GM12878 (cell line): Measurements from ENCODE around the gene ATF4. TPM values are rescaled to one million over a fixed set of nuclear protein-coding genes. Genes with fewer than 3 reads are reported as not detected.

ENCODE experiments used
- BRCA1 ChIP-seq: IDR thresholded peaks from 2 replicates; pipeline ENCODE4 v1.6.1; 2011; ENCODE audit warnings: low read depth, low read length, improper control_type of control experiment
- EP300 ChIP-seq, 2 experiments: fragments of 150-350 bp in 1 of 2; IDR thresholded peaks; 2 replicates each; pipeline ENCODE4 v1.6.1; 2011 to 2012; ENCODE audit warnings: low read depth in 2 of 2, low read length in 2 of 2, borderline replicate concordance in 1 of 2, improper control_type of control experiment in 1 of 2, inconsistent platforms in 1 of 2; ENCODE audit not compliant: control insufficient read depth in 1 of 2
- HCFC1 ChIP-seq: fragments of 150-350 bp; IDR thresholded peaks from 2 replicates; pipeline ENCODE4 v1.6.1; 2014; ENCODE audit warnings: low read length
- MTA2 ChIP-seq: fragments of 450-650 bp; IDR thresholded peaks from 2 replicates; pipeline ENCODE4 v1.6.1; 2016; ENCODE audit warnings: low read depth, mild to moderate bottlenecking, moderate library complexity
- MYC ChIP-seq: IDR thresholded peaks from 2 replicates; pipeline ENCODE4 v1.6.1; 2011; ENCODE audit warnings: mild to moderate bottlenecking, low read length, moderate library complexity, inconsistent platforms; ENCODE audit not compliant: insufficient read depth, insufficient replicate concordance, insufficient read length, severe bottlenecking
- NR2C1 ChIP-seq: fragments of 450-650 bp; IDR thresholded peaks from 2 replicates; pipeline ENCODE4 v1.6.1; 2017; ENCODE audit warnings: antibody characterized with exemption, mild to moderate bottlenecking, moderate library complexity
- NRF1 ChIP-seq: conservative IDR thresholded peaks from 2 replicates; pipeline ENCODE4 v1.6.1; 2011; ENCODE audit warnings: mild to moderate bottlenecking, low read depth, low read length, improper control_type of control experiment
- RBBP5 ChIP-seq: fragments of 200-600 bp; sonication (generic); conservative IDR thresholded peaks from 2 replicates; pipeline ENCODE4 v1.6.1; 2016
- SIN3A ChIP-seq: IDR thresholded peaks from 2 replicates; pipeline ENCODE4 v1.6.1; 2012; ENCODE audit warnings: low read depth, low read length, improper control_type of control experiment
- SIX5 ChIP-seq: IDR thresholded peaks from 2 replicates; pipeline ENCODE4 v1.6.1; 2011; ENCODE audit warnings: mild to moderate bottlenecking, low read depth, low read length, moderate library complexity; ENCODE audit not compliant: severe bottlenecking
- SP1 ChIP-seq: IDR thresholded peaks from one replicate; pipeline ENCODE4 v1.6.1; 2011; ENCODE audit warnings: low read depth, low read length
- STAT3 ChIP-seq: IDR thresholded peaks from 2 replicates; pipeline ENCODE4 v1.6.1; 2011; ENCODE audit warnings: low read depth, low read length, improper control_type of control experiment
- SUPT20H ChIP-seq: IDR thresholded peaks from 2 replicates; pipeline ENCODE4 v1.6.1; 2011; ENCODE audit warnings: low read depth, mild to moderate bottlenecking, low read length, moderate library complexity, borderline replicate concordance; ENCODE audit not compliant: control insufficient read depth
- SUZ12 ChIP-seq: fragments of 200-600 bp; sonication (generic); IDR thresholded peaks from one replicate; pipeline ENCODE4 v1.6.1; 2018; ENCODE audit warnings: antibody characterized with exemption, mild to moderate bottlenecking; ENCODE audit not compliant: unreplicated experiment
- TAF1 ChIP-seq: IDR thresholded peaks from 2 replicates; pipeline ENCODE4 v1.6.1; 2011; ENCODE audit warnings: mild to moderate bottlenecking, low read depth, low read length, borderline replicate concordance
- TCF7 ChIP-seq: IDR thresholded peaks from 2 replicates; pipeline ENCODE4 v1.6.1; 2014; ENCODE audit warnings: antibody characterized with exemption, borderline replicate concordance
- ZNF207 ChIP-seq: fragments of 450-650 bp; IDR thresholded peaks from 2 replicates; pipeline ENCODE4 v1.6.1; 2014; ENCODE audit warnings: antibody characterized with exemption, mild to moderate bottlenecking, borderline replicate concordance
- polyA plus RNA-seq, 11 experiments: library from polyadenylated mRNA; depleted of rRNA in 4 of 11; unstranded in 6 of 11; stranded (reverse) in 5 of 11; fragments of >200 nt; fragmentation: Nextera tagmentation in 4 of 11; fragmentation: Illumina TruSeq in 1 of 11; extraction: Ambion mirVana in 4 of 11; extraction: Trizol in 1 of 11; gene quantifications; 1 replicate in 1 of 11; 2 replicates in 10 of 11; pipeline versions ENCODE4 v1.2.1 to v1.2.3, GENCODE V29; 2011 to 2016; ENCODE audit warnings: inconsistent platforms in 2 of 11, missing spikeins in 2 of 11, low read depth in 1 of 11
- total RNA-seq, 4 experiments: library from RNA; depleted of rRNA in 3 of 4; stranded (reverse); fragments of >200 nt in 3 of 4; fragmentation: Illumina TruSeq in 1 of 4; extraction: Trizol in 1 of 4; gene quantifications; 2 replicates each; pipeline versions ENCODE4 v1.2.1 to v1.2.3, GENCODE V29; 2013 to 2021
- TF ChIP-seq, protein P1 (sequence below): fragments of 450-650 bp; formaldehyde crosslinking; IDR thresholded peaks from 2 replicates; pipeline ENCODE4 v1.4.0; 2022; ENCODE audit warnings: mild to moderate bottlenecking, moderate library complexity
- TF ChIP-seq, protein P2 (sequence below), 3 experiments: IDR thresholded peaks in 2 of 3; conservative IDR thresholded peaks in 1 of 3; 2 replicates each; pipeline ENCODE4 v1.5.1; 2011; ENCODE audit warnings: low read depth in 3 of 3, low read length in 3 of 3, mild to moderate bottlenecking in 3 of 3, control low read depth in 2 of 3, moderate library complexity in 2 of 3, inconsistent platforms in 1 of 3, mixed read lengths in 1 of 3; ENCODE audit not compliant: control insufficient read depth in 2 of 3, insufficient read depth in 1 of 3; ENCODE audit errors: extremely low read depth in 1 of 3
- TF ChIP-seq, protein P3 (sequence below): fragments of 450-650 bp; IDR thresholded peaks from 2 replicates; pipeline ENCODE4 v1.6.1; 2018; ENCODE audit warnings: borderline replicate concordance, mild to moderate bottlenecking; ENCODE audit not compliant: partially characterized antibody
- TF ChIP-seq, protein P4 (sequence below): IDR thresholded peaks from 2 replicates; pipeline ENCODE4 v1.6.1; 2012; ENCODE audit warnings: low read length, inconsistent platforms

The ATF4 gene
- total and polyA plus RNA-seq, 10 of the 15 experiments (the other 5 are each of a cell fraction or from before 2014, with no cell fraction given) = 88.3 to 605 (median 320) TPM

DNA sequence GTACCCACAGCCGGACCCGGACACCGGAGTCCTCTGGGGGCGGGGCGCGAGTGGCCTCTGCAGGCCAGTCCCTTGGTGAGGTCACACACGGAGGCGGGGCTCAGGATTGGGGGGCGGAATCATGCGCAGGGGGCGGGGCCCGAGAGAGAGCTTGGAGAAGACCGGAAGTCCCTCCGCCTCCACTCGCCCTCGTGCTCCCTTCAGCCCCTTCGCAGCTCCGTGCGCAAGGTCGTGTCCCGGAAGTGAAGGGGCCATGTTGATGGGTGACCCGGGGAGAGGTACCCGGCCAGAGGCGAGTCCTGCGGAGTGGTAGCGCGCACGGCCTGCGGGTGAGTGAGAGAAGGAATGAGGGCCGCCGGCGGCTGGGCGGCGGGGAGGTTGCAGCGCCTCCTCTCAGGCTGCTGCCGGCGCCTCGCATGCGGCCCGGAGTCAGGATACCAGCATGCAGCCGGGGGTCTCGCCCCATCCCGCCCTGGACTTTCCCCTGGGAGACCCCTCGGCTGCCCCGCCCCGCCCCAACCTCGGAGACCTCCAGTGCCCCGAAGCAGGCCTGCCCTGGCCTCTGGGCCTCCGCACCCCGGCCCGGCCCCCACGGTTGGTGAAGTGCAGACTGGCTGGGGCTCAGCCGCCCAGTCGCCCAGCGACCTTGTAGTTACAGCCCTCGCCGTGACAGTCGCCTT, 18.1 kb upstream of the ATF4 start, which contains the start of gene MIEF1 (continued):
- TF ChIP-seq MYC = peak; percentile 77
- 0 out of 2 replicates have a peak, but pooled peaks have one; percentile 43 for TF ChIP-seq SIN3A
- TF ChIP-seq BRCA1 = no peak
- TF ChIP-seq NR2C1 = peak; percentile 99
- no peak for TF ChIP-seq TCF7
- no peak for TF ChIP-seq EP300 (IDR thresholded peaks at IDR 0.05; ENCODE audit: borderline replicate concordance in 1 of 2, control insufficient read depth in 1 of 2, low read depth in 2 of 2, low read length in 2 of 2)
- no peak for TF ChIP-seq STAT3
- TF ChIP-seq, protein P1, sequence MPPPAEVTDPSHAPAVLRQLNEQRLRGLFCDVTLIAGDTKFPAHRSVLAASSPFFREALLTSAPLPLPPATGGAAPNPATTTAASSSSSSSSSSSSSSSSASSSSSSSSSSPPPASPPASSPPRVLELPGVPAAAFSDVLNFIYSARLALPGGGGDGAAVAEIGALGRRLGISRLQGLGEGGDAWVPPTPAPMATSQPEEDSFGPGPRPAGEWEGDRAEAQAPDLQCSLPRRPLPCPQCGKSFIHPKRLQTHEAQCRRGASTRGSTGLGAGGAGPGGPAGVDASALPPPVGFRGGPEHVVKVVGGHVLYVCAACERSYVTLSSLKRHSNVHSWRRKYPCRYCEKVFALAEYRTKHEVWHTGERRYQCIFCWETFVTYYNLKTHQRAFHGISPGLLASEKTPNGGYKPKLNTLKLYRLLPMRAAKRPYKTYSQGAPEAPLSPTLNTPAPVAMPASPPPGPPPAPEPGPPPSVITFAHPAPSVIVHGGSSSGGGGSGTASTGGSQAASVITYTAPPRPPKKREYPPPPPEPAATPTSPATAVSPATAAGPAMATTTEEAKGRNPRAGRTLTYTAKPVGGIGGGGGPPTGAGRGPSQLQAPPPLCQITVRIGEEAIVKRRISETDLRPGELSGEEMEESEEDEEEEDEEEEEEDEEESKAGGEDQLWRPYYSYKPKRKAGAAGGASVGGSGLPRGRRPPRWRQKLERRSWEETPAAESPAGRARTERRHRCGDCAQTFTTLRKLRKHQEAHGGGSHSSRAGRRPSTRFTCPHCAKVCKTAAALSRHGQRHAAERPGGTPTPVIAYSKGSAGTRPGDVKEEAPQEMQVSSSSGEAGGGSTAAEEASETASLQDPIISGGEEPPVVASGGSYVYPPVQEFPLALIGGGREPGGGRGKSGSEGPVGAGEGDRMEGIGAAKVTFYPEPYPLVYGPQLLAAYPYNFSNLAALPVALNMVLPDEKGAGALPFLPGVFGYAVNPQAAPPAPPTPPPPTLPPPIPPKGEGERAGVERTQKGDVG = no peak
- no peak for TF ChIP-seq SUPT20H
- TF ChIP-seq, protein P2, sequence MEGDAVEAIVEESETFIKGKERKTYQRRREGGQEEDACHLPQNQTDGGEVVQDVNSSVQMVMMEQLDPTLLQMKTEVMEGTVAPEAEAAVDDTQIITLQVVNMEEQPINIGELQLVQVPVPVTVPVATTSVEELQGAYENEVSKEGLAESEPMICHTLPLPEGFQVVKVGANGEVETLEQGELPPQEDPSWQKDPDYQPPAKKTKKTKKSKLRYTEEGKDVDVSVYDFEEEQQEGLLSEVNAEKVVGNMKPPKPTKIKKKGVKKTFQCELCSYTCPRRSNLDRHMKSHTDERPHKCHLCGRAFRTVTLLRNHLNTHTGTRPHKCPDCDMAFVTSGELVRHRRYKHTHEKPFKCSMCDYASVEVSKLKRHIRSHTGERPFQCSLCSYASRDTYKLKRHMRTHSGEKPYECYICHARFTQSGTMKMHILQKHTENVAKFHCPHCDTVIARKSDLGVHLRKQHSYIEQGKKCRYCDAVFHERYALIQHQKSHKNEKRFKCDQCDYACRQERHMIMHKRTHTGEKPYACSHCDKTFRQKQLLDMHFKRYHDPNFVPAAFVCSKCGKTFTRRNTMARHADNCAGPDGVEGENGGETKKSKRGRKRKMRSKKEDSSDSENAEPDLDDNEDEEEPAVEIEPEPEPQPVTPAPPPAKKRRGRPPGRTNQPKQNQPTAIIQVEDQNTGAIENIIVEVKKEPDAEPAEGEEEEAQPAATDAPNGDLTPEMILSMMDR (IDR thresholded peaks at IDR 0.05 in 2 of 3, conservative IDR thresholded peaks at IDR 0.05 in 1 of 3; ENCODE audit: control insufficient read depth in 2 of 3, extremely low read depth in 1 of 3, insufficient read depth in 1 of 3, low read depth in 3 of 3, low read length in 3 of 3) = no peak
- TF ChIP-seq MTA2 = peak; percentile 67
- TF ChIP-seq, protein P3, sequence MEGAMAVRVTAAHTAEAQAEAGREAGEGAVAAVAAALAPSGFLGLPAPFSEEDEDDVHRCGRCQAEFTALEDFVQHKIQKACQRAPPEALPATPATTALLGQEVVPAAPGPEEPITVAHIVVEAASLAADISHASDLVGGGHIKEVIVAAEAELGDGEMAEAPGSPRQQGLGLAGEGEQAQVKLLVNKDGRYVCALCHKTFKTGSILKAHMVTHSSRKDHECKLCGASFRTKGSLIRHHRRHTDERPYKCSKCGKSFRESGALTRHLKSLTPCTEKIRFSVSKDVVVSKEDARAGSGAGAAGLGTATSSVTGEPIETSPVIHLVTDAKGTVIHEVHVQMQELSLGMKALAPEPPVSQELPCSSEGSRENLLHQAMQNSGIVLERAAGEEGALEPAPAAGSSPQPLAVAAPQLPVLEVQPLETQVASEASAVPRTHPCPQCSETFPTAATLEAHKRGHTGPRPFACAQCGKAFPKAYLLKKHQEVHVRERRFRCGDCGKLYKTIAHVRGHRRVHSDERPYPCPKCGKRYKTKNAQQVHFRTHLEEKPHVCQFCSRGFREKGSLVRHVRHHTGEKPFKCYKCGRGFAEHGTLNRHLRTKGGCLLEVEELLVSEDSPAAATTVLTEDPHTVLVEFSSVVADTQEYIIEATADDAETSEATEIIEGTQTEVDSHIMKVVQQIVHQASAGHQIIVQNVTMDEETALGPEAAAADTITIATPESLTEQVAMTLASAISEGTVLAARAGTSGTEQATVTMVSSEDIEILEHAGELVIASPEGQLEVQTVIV = peak; percentile 44
- peak; percentile 62 for TF ChIP-seq NRF1
- peak; percentile 75 for TF ChIP-seq HCFC1
- TF ChIP-seq, protein P4, sequence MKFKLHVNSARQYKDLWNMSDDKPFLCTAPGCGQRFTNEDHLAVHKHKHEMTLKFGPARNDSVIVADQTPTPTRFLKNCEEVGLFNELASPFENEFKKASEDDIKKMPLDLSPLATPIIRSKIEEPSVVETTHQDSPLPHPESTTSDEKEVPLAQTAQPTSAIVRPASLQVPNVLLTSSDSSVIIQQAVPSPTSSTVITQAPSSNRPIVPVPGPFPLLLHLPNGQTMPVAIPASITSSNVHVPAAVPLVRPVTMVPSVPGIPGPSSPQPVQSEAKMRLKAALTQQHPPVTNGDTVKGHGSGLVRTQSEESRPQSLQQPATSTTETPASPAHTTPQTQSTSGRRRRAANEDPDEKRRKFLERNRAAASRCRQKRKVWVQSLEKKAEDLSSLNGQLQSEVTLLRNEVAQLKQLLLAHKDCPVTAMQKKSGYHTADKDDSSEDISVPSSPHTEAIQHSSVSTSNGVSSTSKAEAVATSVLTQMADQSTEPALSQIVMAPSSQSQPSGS = no peak
- no peak for TF ChIP-seq ZNF207
- no peak for TF ChIP-seq SUZ12
- TF ChIP-seq SP1 = peak; percentile 60
- no peak for TF ChIP-seq RBBP5
- peak; percentile 57 for TF ChIP-seq SIX5
- peak; percentile 69; the same call in 1 of the 2 replicates for TF ChIP-seq TAF1
